Tibial nerve (tissue), 3 donors: ENCODE results near the gene ALX4.

Experiments
- CTCF ChIP-seq, 5 experiments: fragments of 200-600 bp in 3 of 5; fragments of 450-650 bp in 2 of 5; sonication (generic) in 3 of 5; IDR thresholded peaks; one replicate each; pipeline ENCODE4 v1.5.1; 2016 to 2019; ENCODE audit warnings: antibody characterized with exemption in 5 of 5, mild to moderate bottlenecking in 3 of 5, moderate library complexity in 2 of 5
- POLR2A ChIP-seq, 2 donors: fragments of 450-650 bp; IDR thresholded peaks; one replicate each; pipeline ENCODE4 v1.6.1; 2017; ENCODE audit warnings: antibody characterized with exemption in 2 of 2, mild to moderate bottlenecking in 2 of 2, moderate library complexity in 2 of 2

DNA sequence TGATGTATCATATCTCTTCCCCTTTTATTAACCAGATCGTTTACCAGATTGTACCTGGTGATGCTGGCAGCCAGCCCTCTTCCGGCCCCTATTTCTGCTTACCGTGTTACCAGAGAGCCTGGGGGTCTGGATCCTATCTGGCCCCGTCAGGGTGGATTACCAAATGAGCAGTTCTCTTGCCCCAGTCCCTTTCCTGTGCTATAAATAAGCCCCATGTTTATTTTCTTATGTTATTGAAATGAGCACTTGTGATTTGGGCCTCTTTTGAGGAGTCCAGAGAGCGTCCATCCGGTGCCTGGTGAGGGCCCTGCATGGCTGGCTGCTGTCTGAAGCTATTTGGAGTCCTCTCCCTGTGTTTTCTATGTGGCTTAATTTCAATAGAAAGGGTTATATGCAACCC is 59.5 kb downstream of the ALX4 start:
- TF ChIP-seq CTCF (IDR thresholded peaks at IDR 0.05): no peak
- TF ChIP-seq POLR2A (IDR thresholded peaks at IDR 0.05): no peak
